ENCODE measurements around the gene CFAP45.

CFAP45 gene

DNA sequence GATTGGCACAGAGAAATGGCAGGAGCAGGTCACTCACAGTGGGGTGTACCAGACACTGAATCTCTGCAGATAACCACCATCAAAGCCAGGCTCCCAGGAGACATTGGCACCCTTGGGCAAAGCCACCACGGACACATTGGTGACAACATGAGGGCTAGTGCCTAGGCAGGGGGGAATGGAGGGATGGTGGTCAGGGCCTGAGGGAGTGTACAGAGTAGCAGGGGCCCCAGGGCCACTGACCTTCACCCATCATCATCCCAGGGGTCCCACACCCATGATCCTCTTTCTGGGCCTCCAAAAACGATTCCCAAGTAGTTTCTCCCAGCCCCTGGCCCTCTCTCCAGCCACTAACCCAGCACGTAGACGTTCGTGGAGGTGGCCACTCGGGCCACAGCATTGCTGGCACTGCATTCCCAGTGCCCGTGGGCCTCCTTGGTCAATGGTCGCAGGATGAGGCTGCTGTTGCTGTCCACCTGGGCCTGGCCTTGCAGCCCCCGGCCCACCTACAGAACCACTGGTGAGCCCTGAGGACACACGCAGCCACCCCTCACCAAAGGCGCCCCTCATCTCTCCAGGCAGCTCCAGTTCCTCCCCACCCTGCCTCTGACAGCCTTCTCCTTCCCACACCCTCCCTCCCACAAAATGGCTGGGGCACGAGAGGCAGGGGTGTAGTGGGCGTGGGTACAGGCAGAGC, 31.3 kb upstream of the CFAP45 start:
- no peak overlapping the region for H3K4me3 ChIP-seq (ENCODE audit: low read depth, low read length)
- no peak for DNase-seq (ENCODE audit: low read depth)
- TF ChIP-seq, protein P1, sequence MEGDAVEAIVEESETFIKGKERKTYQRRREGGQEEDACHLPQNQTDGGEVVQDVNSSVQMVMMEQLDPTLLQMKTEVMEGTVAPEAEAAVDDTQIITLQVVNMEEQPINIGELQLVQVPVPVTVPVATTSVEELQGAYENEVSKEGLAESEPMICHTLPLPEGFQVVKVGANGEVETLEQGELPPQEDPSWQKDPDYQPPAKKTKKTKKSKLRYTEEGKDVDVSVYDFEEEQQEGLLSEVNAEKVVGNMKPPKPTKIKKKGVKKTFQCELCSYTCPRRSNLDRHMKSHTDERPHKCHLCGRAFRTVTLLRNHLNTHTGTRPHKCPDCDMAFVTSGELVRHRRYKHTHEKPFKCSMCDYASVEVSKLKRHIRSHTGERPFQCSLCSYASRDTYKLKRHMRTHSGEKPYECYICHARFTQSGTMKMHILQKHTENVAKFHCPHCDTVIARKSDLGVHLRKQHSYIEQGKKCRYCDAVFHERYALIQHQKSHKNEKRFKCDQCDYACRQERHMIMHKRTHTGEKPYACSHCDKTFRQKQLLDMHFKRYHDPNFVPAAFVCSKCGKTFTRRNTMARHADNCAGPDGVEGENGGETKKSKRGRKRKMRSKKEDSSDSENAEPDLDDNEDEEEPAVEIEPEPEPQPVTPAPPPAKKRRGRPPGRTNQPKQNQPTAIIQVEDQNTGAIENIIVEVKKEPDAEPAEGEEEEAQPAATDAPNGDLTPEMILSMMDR (IDR thresholded peaks at IDR 0.05; ENCODE audit: low read depth, low read length, missing control alignments) = no peak

- DNase-seq (ENCODE audit: low read depth) = no peak
- TF ChIP-seq, protein P1 (IDR thresholded peaks at IDR 0.05; ENCODE audit: low read depth, low read length, missing control alignments) = no peak
- H3K4me3 ChIP-seq (ENCODE audit: low read depth, low read length) = no peak overlapping the region
Observed at GRCh38 chr1:159930634-159931033, 30.7 kb upstream of the CFAP45 start.

- H3K4me3 ChIP-seq (ENCODE audit: low read depth, low read length) = no peak overlapping the region
- DNase-seq (ENCODE audit: low read depth) = no peak
- TF ChIP-seq, protein P1 (IDR thresholded peaks at IDR 0.05; ENCODE audit: low read depth, low read length, missing control alignments) = no peak
Observed at GRCh38 chr1:159930216-159930615, 30.3 kb upstream of the CFAP45 start.

DNA sequence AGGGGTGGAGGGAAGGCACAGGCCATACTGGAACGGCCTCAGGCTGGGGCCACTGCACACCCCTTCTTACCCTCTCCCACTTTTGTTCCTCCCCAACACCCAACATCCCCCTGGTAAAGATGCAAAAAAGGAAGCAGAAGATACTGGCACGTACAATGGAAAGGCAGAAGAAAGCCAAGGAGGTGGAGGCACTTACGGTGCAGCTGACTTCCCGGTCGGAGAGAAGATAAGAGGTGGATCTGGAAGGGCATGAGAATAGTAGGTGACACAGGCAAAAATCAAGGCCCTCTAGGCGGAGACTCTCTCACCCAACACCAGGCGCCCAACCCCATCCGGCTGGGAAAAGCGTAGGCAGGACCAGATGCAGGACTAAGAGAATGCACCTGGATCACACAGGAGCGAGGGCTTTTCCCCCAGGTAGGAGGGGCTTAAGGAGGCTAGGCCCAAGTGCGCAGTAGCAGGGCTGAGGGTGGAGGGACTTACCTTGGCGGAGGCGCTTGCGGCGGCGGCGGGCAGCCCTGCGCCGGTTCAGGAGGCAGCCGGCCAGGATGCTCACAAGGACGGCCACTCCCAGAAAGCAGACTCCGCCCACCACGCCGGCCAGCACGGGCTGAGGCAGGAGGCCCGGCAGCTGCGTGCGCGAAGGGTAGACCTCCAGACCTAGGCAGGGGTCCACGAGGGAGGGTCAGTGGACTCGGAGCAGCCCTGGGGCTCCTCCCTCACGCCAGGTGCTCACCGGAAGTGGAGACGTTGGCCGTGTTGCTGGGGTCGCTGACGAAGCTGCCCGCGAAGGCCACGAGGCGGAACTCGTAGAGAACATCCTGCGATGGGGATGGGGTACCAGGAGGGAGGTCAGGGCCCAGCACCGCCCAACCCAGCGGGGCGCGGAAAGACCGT, 29.4 kb upstream of the CFAP45 start:
- no peak overlapping the region for H3K4me3 ChIP-seq (ENCODE audit: low read depth, low read length)
- TF ChIP-seq, protein P1 (IDR thresholded peaks at IDR 0.05; ENCODE audit: low read depth, low read length, missing control alignments) = no peak

DNA sequence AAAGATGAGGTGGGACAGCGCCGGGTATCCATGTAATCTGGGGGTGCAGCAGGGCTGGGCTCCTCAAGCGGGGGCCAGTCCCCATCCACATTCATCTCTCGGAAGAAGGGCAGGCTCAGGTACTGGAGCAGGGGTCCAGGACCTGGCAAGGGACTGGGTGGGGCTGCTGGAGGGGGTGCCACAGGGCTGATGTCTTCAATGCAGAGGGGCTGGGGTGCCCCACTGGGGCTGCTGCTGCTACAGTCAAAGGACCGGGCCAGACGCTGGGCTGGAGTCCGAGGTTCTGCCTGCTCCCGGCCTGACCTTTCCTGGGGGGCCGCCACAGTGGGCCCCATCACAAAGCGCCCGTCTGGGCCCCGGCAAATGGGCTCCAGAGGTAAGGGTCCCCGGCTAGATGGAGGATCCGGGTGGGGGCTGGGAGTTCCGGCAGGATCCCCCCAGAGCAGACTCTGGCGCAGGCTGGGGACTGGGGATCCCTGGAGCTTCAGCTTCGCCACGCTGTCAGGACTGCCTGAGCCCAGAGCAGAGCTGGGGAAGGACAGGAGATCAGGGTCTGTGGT, 28.6 kb upstream of the CFAP45 start:
- H3K4me3 ChIP-seq (ENCODE audit: low read depth, low read length) = no peak overlapping the region
- TF ChIP-seq, protein P1 (IDR thresholded peaks at IDR 0.05; ENCODE audit: low read depth, low read length, missing control alignments) = no peak

More for the DNA sequence above, 29.4 kb upstream of the CFAP45 start:
- no peak for DNase-seq (ENCODE audit: low read depth)

GRCh38 chr1:159927849-159928431, 28.0 kb upstream of the CFAP45 start:
- no peak overlapping the region for H3K4me3 ChIP-seq (ENCODE audit: low read depth, low read length)
- DNase-seq (ENCODE audit: low read depth) = no peak
- TF ChIP-seq, protein P1 (IDR thresholded peaks at IDR 0.05; ENCODE audit: low read depth, low read length, missing control alignments) = no peak

More for the DNA sequence above, 28.6 kb upstream of the CFAP45 start:
- DNase-seq (ENCODE audit: low read depth) = no peak

Data from GM12864 (cell line).